ENCODE measurements around the gene DDT.
"Not testable (repeated sequence)": the region's sequence is repeated elsewhere in the genome, so short reads cannot be mapped to it uniquely, and the experiment has no call there.

The DDT gene

DNA sequence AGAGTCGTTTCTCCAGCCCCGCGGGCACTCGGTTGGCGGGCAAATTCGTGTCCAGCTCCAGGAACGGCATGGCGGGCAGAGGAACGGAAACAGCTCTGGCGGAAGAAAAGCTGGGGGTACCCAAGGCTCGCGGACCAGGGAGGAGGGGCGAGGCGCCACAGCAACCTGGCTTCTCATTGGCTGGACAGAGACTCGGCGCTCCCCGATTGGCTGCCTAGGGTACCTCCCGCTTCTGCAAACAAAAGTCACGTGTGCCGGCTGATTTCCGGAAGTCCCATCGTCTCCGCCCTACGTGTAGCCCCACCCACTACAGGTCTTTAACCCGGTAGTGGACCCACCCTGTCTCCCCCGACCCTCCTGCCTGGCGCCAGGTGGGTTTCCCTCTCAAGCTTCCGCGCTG lies at the start of gene DDT:
TSS of gene DDT (minus strand) at position 97 of the 400 bp plus-strand sequence. CDS start at position 70, 27 bp downstream.
- DNase-seq: not testable (repeated sequence)

DNA sequence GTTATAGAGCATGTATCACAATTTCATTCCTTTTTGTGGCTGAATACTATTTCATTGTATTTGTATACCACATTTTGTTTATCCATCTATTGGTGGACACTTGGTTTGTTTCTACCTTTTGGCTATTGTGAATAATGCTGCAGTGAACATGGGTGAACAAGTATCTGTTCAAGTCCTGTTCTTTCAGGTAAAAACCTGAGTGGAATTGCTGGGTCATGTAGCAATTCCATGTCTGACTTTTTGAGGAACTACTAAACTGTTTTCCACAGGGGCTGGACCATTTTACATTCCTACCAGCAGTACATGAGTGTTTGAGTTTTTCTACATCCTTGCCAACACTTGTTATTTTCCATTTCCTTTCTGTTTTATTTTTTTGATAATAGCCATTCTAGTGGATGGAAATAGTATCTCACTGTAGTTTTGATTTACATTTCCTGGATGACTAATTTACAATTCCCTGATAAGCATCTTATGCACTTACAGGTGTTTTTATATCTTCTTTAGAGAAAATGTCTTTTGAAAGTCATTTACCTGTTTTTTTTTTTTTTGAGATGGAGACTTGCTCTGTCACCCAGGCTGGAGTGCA lies 49.1 kb upstream of the DDT start:
- DNase-seq: no peak

DNA sequence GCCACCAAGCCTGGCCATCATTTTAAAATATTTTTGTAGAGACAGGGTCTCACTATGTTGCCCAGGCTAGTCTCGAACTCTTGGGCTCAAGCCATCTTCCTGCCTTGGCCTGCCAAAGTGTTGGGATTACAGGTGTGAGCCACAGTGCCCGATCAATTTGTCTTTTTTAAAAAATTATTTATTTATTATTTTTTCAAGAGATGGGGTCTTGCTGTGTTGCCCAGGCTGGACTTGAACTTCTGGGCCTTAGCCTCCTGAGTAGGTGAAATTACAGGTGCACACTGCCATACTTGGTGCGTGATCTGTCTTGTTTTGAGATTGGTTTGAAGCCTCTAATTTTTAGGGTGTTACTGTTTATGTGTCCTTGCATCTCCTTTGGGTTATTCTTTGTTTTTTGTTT lies 47.1 kb upstream of the DDT start:
- DNase-seq: no peak

DNA sequence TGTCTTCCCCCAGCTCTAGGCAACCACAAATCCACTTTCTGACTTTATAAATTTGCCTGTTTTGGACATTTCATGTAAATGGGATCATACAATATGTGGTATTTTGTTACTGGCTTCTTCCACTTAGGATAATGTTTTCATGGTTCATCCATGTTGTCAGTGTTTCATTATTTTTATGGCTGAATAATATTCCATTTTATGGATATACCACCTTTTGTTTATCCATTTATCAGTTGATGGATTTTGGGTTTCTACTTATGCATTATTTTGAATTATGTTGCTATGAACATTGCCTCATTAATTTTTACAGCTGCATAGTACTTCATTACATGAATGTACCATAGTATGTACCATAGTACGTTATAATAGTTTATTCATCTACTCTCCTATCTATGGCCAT lies 41.9 kb upstream of the DDT start:
- DNase-seq: no peak

DNA sequence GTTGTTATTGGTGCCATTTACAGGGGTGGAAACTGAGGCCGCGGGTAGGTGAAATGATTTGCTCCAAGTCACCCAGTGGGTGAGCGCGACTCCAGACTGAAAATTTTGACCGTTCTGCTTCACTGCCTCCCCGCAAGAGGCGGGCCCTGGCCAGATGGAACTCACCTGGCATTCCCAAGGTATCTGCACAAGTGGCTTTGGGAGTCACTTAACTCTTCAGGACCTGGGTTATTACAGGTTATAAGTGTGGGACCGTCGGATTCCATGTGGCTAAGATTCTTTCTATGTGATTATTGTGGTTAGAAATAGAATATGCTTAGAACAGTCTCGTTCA lies 37.5 kb upstream of the DDT start:
- no peak for DNase-seq

DNA sequence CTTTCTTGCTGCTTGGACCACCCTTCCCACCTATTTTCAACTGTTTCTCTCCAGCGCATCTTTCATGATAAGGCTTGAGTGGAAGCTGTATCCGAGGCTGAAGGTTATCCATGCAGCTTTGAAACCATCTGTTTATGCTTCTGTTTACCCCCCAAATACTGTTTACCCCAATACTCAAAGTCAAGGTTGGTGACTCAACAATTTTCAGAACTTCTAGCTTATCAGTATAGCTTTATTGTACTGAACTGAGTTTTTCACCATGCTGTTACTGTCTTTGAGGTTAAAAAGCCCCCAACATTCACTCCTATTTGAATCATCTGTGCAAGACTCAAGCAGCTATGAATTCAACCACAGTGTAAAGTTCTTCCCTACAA lies 35.8 kb upstream of the DDT start:
- no peak for DNase-seq

DNA sequence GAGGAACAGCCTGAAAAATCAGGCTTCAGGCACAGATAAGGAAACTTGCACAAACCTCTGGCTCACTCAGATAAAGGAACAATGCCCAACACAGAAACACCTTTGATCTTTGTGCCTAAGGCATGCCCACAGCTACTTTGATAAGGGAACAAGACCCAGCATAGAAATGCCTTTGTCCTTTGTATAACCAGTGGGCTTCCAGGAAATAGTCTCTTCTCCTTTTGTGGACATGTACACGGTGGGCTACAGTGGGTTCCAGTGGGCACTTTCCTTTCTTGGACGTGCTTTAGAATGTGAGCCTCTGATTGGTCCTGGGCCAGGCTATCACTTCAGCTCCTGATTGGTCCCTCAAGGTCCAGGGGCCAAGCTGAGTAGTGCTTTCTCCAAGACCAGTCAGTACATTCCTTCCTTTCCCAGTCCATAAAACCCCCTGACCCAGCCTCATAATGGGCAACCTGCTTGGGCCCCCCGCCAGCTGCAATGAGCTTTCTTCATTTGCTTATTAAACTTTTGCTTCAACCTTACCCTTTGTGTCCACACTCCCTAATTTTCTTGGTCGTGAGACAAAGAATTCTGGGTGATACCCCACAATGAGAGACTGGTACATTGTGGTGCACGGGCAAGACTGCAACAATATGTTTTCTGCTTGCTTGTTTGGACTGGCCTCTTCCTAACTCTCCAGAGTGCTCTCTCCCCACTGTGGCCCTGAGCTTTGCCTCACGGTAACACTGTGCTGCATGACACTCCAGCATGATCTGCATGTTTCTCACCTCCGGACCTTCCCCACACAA lies 35.2 kb upstream of the DDT start:
- DNase-seq: no peak

DNA sequence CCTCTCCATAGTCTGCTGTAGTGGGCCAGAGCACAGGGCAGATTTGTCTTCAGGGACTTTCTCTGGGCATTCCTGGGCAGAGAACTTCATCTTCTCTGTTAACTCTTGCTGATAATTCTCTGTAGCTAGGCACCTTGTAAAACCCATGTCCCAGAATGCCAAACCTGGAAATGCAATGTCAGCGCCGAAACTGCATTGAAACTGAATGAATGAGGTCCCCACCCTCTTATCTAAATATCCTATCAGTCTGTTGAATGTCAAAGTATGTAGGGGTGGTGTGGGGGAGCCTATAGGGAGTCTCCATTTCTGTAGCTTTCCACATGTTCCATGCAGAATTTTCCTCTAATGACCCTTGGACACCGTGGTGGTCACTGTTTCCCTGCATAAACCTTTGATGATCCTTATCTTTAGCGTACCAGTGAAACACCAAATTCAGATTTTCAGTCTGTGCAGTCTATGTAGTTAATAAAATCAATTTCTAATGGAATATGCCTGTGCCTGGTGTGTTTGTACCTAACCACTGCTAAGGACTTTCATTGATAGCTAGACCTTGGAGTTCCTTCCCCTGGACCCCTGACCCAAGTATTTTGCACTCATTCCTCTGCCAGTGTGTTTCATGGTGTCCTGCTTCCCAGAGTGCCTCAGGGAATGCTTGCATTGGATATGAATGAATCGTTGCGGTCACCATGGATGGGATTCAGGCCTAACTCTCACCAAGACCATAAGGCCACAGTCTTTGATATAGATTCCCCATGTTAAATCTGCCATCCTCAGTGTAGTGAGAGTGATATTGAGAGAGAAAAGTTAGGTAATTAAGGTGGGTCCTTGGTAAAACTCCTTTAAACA lies 34.4 kb upstream of the DDT start:
- no peak for DNase-seq

DNA sequence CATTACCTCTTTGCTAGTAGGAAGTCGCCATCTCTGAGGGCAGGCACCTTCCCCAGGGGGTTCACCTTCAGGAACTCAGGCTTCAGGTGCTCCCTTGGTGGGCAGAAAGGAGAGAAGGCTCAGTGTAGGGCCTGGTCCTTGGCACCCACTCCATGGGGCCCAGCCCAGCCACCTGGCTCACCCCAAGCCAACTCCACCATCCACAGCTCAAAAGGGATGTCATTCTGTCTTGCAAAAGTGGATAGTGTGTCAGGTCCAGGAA lies 33.7 kb upstream of the DDT start:
- no peak for DNase-seq

DNA sequence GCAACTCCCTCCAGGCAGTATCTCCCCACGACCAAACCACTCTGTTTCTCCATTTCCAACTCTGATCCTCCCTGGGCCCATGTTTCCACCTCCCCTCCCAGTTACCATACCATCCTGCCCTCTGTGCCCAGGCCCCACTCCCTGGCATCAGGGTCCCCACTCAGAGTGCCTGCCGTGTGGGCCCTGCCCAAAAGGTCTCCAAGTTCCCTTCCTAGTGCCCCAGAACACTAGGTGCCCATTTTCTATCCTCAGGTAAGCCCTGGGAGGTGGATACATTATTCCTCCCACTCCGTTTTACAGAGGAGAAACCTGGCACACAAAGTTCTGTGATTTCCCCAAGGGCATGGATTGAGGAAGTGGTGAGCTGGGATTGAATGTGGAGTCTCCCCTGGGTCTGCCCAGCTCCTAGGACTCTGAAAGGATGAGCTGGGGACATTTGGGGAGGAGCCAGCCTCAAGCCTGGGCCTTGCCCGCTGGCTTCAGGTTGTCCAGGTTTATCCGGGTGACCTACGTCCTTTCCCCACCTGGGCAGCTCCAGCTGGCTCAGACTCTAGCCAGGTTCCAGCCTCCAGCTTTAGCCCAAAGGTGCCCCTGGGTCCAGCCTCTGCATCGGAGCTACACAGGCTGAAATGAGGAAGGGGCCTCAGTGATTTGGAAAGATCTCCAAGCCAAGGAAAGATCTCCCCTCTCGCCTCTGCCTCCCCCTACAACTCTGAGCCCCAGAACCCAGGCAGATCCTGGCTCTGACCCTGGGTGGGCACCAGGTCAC lies 33.2 kb upstream of the DDT start:
- DNase-seq: no peak

DNA sequence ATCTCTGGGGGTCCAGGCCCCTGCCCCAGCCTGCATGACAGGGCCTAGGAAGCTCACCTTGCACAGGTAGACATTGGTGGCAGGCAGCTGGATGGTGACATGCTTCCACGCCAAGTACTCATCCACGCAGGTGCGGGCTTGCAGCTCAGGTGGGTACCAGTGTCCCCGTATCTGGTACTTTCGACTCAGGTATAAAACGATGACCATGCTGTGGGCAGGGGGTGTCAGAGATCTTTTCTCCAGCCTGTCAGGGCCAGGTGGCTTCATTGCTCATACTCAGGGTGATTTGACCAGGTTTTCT lies 32.6 kb upstream of the DDT start:
- no peak for DNase-seq

DNA sequence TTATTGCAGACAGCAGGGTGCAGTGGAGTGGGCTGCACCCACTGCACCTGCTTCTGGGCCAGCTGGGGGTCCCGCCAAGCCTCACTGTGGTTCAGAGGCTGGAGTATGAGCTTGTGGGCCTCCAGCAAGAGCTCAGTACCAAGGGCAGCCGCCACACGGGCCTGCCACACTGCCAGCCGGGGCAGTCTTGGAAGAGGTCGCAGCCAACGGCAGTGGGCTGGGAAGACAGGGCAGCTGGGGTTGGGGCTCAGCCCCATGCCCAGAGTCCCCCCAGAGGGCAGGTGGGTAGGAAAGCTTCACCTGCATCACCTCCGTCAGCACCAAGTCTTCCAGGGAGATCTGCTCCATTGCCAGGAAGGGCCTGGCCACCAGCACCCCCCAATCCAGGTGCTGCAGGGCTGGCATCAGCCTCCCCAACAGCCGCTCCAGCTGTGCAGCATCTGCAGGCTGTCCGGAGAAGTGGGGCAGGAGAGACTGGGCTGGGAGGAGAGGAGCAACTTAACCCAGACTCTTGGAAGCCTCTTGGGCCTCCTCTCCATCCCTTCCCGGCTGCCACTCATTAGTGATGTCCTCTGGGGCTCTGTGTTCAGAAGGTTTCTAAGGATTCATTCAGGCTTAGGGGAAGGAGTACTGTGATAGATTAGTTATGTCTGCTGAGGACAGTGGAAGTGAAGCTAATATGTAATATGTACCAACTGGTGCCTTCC lies 32.1 kb upstream of the DDT start:
- DNase-seq: no peak

DNA sequence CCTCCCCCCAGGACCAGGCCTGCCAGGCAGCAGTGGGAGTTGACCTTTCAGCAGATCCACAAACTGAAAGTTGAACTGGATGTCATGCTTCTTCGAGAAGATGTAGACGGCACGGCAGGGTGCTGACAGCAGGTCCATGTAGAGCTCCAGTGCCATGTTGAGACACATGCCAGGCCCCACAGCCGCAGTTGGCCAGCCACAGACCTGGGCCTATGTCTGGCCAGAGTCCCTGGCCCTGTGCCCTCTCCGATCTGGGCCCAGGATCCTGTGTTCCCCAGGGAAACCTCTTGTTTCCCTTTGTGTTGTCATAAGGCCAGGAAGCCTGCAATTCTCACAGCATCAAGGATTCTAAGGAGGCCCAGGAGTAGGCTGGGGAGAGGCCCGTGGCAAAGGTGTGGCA lies 31.0 kb upstream of the DDT start, which contains the start of gene GSTT4:
TSS of gene GSTT4 (minus strand) at position 253 of the 400 bp plus-strand sequence. CDS start at position 156, 97 bp downstream.
- no peak for DNase-seq

DNA sequence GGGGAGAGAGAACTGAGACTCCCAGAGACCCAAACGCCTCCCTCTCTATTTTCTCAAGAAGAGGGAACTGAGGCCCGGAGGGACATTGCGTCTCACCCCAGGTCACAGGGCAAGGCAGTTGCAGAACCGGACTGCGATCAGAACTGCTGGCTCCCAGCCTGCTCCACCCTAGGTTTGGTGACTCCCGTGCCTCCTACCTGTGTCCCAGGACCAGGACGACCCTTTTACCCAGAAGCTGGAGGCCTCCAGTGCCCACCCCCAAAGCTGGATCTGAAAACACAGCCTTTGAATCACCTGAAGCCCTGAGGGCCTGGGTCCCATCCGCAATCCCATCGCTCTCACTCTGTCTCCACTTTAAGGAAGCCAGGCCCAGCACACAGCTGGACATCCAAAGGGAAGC lies 29.6 kb upstream of the DDT start:
- DNase-seq: no peak

DNA sequence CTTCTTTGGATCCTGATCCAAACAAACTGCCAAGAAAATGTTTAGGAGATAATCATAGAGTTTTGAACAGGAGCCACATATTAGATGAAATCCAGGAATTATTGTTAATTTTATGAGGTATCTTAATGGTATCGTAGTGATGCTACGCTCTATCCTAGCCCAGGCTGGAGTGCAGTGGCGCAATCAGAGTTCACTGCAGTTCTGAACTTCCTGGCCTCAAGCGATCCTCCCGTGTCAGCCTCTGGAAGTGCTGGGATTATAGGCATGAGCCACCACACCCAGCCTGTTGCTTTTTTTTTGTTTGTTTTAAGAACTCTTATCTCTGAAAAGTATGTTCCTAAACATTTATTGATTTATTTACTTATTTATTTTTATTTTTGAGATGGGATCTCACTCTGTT lies 28.6 kb upstream of the DDT start:
- DNase-seq: no peak

DNA sequence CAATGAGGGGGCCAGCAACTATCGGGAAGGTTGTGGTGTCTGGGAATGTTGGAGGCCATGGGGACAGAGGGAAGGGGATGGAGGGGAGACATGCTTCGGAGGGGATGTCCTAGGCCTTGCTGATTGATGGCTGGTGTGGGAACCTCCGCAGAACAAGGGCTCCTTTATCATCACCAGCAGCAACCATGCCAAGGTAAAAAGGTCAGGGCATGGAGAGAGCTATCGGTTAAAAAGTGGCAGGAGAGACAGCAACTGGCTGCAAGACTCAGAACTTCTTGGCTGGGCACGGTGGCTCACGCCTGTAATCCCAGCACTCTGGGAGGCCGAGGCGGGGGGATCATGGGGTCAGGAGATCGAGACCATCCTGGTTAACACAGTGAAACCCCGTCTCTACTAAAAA lies 28.0 kb upstream of the DDT start:
- no peak for DNase-seq

DNA sequence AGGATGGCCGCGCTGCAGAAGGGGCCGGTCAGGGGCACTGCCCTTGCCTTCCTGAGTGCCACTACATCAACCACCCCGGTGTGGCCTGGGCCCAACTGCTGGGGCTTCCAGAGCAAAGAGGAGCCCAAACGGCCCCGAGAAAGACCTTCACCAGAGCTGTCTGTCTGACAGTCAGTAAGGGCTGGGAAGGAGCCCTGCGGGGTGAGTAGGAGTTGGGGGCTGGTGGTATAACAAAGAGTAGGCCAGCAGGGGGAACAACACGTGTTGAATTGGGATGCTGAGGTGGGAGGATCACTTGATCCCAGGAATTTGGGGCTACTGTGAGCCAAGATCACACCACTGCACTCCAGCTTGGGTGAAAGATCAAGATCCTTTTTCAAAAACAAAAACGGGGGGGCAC lies 27.1 kb upstream of the DDT start:
- DNase-seq: no peak

DNA sequence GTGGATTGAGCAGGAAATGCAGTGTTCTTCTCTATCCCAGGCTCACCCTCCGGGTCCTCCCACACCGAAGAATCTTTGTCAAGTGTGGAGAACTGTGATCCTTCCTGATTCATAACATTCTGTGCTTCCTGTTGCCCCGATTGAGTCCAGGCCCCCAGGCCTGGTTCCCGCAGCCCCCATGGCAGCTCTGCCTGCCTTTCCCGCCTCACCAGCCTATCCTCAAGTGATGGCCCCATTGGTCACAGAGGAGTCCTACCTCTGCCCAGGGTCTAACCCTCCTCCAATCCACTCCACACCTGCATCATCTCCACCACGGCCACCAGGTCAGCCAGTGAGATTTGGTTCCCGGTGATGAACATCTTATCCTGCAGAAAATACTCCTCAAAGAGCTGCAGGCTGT lies 25.5 kb upstream of the DDT start:
- not testable (repeated sequence) for DNase-seq

DNA sequence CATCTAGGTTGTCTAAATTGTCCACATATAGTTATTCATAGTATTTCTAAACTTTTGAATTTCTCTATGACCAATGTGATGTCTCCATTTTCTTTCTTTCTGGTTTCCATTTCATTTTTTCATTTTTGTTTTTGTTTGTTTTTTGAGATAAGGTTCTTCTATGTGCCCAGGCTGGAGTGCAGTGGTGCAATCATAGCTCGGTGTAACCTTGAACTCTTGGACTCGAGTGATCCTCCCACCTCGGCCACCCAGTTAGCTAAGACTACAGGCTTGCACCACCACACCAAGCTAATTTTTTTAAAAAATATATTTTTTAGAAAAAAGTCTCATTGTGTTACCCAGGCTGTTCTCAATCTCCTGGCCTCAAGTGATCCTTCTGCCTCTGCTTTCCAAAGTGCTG lies 22.9 kb upstream of the DDT start:
- DNase-seq: no peak

DNA sequence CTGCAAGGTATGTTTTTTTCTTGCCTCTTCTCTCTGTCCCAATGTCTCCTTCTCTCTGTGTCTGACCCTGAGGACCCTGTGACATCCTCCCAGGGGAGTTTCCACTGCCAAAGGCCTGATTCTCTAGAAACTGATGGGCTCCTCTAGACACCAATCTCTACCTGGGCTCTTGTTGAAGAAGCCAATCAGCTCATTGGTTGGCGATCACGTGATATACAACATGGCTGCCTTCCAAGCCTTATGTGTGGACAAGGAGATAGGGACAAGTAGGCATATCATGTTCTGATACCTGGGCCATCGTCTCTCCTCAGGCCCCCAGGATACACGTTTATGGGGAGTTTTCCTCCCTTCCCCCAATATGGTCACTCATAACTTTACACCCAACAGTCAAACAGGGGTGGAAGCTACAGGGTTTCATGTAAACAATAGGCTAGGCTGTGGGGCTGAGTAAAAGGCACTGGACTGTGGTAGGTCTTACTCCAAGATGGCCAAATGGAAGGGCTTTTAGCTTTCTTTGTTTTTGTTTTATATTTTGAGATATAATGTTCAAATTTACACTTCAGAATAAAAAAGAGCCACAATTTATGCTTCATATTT lies 19.4 kb upstream of the DDT start:
- not testable (repeated sequence) for DNase-seq

DNA sequence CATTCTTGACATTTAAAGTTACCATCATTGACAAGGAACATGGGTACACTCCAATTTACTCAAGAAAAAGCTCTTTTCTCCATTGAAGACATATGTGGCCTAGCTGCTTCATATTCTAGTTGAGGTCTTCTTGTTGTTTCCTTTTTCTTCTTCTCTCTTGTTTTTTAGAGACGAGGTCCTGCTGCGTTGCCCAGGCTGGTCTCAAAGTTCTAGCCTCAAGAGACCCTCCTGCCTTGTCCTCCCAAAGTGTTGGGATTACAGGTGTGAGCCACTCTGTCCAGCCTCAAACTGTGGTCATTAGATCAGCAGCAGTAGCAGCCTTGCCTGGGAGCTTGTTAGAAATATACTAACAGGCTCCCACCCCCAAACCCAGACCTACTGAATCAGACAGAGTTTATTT lies 18.8 kb upstream of the DDT start:
- DNase-seq: not testable (repeated sequence)

DNA sequence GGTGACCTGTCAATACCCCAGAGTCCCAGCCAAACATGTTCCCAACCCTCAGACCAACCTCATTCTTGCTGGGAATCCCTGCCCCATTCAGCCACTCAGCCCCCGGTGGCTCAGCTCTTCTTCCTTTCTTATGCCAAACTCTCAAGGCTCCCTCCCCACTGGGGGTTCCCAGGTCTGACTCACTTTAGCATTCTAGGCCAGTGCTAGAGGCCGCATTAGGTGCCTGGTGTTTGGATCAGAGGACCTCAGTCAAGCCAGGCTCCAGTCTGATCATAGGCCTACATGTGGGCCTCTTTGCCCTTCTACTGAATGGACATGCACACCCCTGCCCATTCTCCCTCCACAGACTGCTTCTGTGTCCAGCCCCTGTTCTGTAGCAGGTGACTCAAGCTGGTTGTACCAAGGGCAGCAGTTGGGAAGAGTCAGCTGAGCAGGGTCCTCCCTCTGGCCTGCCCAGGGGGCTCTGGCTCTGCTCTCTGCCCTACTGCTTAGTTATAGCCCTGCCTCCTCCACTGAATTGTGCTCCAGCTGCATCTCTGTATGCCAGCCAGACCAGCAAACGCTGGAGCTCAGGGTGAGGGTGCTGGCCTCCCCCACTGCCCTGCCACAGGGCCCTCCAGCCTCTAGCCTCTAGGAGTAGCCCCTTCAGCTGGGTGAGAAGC lies 15.5 kb upstream of the DDT start:
- not testable (repeated sequence) for DNase-seq

All from NCI-H226 (cell line).